HG03103 (cell line): ENCODE measurements around the gene ZNF280A.

ENCODE experiments used
- ATAC-seq: cut with Tn5 transposase; IDR thresholded peaks from one replicate; pipeline ENCODE4 v1.9.1; 2021; ENCODE audit warnings: low read depth; ENCODE audit not compliant: unreplicated experiment

ZNF280A gene, protein sequence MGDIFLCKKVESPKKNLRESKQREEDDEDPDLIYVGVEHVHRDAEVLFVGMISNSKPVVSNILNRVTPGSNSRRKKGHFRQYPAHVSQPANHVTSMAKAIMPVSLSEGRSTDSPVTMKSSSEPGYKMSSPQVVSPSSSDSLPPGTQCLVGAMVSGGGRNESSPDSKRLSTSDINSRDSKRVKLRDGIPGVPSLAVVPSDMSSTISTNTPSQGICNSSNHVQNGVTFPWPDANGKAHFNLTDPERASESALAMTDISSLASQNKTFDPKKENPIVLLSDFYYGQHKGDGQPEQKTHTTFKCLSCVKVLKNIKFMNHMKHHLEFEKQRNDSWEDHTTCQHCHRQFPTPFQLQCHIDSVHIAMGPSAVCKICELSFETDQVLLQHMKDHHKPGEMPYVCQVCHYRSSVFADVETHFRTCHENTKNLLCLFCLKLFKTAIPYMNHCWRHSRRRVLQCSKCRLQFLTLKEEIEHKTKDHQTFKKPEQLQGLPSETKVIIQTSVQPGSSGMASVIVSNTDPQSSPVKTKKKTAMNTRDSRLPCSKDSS

DNA sequence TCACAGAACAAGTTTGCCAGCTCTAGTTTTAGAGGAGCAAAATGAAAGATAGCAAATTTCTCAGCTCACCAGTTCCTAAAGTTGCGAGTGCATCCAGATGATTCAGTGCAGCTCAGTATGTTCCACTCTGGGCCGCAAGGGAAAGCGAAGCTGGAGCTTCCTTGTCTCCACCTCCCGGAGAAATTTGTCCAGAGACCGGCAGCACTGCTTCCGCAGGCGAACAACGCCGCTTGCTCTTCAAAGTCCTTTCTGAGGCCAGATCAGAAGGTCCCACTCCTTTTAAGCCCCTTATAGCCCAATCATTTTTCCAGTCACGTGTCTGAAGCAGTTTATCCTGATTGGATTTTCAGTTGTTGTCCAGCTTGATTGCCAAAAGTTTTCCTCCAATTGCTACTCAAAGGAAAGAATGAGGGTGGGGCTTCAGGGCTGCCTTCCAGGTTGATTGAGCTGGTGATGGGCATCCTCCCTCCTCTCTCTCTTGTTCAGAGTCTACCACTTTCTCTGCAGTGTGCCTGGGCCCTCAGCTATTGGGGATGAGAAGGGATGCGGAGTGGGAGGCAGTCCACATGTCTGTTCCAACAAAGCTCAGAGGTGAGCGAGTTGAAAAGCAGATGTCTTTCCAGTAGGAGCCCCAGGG, at the start of gene ZNF280A:
ZNF280A (minus strand) TSS at position 251 of the 637 bp plus-strand sequence. CDS start 4,640 bp downstream, outside the sequence.
- ATAC-seq = no peak

- ATAC-seq = no peak
These were observed 49.1 kb upstream of the ZNF280A start for GRCh38 chr22:22569218-22569617.

GRCh38 chr22:22565981-22566380, 45.9 kb upstream of the ZNF280A start:
- no peak for ATAC-seq

DNA sequence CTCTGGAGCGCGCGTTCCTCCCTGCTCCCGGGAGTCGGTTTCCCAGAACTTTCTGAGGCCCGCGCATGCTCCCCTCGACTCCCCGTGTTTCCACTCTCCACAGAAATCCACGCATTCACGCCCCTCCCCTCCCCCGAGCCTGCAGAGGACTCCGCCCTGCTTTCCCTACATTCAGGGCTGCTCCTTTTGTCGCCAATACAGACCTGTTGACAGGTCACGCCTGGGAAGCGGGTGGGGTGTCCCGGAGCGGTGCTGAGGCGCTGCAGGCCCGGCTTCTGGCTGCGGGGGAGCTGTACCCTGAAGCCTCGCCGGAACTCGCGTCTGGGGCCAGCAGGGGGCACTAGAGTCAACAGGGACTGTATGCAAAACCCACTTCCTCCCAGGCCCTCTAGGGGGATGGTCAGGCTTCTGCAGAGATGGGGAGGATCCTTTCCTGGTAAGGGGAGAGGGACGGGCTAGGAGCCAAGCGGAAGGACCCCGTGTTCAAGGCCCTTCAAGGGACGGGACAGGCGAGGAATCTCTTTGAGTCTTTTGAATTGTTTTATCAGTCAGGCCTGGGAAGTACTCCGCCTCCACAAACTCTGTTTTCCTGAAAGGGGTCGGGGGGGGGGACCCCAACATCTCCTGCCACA, 39.0 kb upstream of the ZNF280A start, which contains the start of gene PRAME:
PRAME (minus strand) TSS at position 294 of the 632 bp plus-strand sequence. CDS start 2,433 bp downstream, outside the sequence.
- ATAC-seq = no peak

GRCh38 chr22:22558071-22558971, 38.3 kb upstream of the ZNF280A start:
- ATAC-seq = no peak

DNA sequence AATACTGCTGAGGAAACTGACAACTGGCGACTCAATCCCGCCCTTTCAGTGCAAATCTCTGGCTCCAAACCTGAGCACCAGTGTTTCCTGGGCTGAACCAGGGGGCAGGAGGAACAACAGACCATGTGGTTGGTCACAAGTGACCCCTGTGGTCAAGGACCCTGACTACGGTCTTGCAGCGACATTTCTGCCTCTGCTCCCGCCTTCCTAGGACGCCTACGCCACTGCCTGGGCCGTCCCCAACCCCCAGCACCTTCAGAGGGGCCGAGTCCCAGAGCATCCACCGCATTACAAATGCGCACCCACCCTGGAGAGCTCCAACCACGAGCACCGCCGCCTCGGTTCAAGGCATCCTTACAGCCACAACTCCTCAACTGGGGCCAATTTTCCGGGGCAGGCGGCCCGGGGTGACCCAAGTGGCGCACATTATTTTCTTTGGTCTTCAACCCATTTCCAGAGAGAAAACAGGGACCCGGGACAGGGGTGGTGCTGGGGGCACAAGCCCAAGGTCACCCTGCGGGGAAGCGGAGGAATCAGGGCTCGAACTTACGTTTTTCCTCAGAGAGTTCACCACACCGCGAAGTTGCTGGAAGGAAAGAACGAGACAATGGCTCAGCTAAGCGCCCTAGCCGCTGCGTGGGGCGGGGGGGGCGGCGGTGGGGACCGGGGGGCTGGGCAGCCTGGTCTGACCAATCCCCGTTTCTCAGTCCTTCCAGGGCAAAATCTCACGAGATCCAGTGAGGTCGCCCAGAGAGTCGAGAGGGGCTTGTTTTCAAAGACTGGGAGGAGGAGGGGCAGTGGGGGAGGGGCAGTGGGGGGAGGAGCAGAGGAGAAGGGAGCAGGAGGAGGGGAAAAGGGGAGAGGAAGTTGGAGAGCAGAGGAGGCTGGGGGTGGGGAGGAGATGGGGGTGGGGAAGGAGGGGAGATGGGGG, 37.2 kb upstream of the ZNF280A start:
- no peak for ATAC-seq

DNA sequence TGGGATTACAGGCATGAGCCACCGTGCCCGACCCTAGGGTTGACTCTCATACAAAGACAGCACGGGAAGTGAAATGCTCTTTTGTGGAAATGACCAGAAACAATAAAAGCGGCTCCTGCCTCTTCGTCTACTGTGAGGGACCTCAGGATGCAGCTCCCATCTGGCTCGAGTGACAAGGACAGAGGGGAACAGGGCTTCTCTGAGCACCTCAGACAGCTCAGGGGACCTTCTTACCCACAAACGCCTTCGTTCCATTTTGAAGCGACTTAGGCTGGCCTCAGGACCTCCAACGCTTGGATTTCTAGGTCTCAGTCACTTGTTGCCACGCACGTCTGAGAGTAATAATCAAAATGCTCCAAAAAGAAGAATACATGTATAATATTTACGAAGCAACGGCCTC, 36.5 kb upstream of the ZNF280A start:
- no peak for ATAC-seq

DNA sequence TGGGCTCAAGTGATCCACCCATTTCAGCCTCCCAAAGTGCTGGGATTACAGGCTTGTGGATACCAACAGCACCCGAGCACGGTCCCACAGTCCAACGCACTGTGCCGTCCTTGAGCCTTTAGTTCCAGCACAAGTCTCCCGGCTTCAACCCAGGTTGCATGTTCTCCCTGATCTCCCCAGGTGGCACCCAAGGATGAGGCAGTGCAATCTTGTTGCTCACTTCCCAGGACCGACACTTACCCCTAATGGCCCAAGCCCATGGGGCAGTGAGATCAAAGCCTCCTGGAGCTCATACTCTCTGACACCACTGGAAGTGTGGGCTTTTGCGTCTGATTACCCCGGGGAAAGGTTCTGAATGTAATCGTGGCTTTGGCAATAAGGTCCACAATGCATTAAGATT, 35.5 kb upstream of the ZNF280A start:
- ATAC-seq = no peak

GRCh38 chr22:22554587-22555284, 34.7 kb upstream of the ZNF280A start:
- ATAC-seq = no peak

DNA sequence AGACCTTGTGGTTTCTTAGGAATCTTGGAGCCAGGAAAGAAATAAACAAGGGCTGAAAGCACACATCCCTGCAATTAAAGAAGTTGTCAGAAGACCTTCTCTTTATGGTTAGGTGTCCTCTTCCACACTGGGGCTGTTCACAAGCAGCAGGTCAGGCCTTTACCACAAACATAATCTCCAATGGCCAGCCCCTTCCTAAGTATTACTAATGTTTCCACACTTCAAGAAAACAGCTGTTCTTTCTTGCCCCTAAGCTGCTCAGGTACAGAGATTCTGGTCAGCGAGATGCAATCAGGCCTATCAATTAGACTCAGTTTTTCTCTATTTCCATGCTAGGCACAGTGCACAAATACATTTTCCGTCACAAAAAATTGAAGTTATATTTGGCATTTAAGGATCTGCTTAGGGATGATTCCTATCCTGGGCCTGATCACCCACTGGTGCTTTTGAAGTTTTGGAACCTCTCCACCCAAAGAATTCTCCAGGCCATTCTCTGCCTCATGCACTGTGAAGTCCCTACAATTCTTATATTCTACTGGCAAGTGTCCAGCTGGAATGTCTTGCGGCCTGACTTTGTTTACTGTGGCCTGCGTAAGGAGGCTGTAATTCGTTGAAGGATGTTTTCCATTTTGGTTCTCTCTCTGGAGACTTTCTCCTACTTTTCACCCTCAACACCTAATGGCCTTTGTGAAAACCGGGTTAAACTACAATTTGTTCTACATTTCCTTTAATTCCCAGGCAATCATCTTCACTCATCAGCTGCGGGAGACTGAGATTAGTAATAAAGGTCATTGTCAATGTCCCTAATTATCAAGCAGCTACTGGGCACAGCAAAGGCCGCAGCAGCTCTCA, 33.9 kb upstream of the ZNF280A start:
- no peak for ATAC-seq

- ATAC-seq = no peak
These were observed 33.1 kb upstream of the ZNF280A start for GRCh38 chr22:22553141-22553540.

DNA sequence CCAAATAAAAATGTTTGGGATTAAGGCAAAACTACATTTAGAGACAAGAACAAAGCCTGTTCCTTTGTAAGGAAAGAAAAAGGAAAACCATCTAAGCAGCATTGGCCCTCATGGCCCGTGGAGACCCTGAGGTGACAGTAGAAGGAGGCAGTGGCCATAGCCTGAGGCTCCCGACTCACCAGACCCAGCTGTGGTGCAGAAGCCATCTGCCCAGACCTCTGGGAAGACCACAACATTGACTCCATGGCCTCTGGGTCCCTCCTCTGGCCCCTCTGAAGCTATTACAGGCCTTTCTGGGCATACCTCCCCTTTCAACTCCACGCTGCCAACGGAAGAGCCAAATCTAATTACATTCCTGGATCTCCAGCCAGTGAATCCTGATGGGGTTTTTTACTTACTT, 32.6 kb upstream of the ZNF280A start:
- ATAC-seq = no peak

GRCh38 chr22:22550789-22551434, 30.8 kb upstream of the ZNF280A start:
- no peak for ATAC-seq

DNA sequence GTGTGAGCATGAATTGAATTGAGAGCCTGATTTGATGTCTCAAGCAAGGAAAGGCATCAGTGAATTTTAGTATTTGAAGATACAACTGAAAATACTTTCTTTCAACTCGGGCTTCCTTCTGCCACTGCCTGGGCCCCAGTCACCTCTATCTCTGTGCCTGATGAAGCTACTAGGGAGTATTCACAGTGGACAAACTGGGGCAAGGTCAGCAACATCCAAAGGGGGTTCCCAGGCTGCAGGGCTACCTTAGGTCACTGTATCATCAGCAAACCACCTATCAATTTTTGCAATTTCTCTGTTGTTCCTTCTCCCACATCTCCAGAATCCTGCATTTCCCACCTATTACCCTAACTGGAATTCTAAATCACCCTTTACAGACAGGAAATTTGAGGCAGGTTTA, 28.8 kb upstream of the ZNF280A start:
- no peak for ATAC-seq

GRCh38 chr22:22548317-22548716, 28.2 kb upstream of the ZNF280A start:
- ATAC-seq = no peak

- ATAC-seq = no peak
These were observed 27.7 kb upstream of the ZNF280A start for GRCh38 chr22:22547692-22548300.

DNA sequence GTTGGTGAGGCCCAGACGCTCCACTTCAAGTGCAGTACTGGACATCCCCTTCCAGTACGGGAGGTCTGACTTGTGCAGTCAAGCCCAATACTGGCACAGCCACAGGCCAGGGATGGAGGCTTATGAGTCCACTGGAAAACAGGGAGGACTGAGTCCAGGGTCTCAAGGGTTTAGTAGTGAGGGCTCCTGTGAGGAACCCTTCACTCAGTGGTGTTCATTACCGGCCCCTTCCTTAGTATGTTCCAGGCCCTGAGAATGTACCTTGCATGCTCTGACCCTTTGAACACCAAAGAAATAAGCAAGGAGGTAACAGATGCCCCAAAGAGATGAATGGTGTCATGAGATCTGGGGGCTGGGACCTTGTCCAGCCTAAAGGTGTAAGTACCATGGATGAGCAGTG, 27.2 kb upstream of the ZNF280A start:
- no peak for ATAC-seq
